Activated CD4-positive, CD25-positive, alpha-beta regulatory T cell treated with anti-CD3 and anti-CD28 coated beads, Interleukin-2, amount 50 U/mL, for 24 hours (primary cell): ENCODE results near the gene MCC.

Source experiments
- ATAC-seq, 2 donors: fragments of 150-1000 bp; cut with Tn5 transposase; one replicate each; pipeline ENCODE4 v1.10.0; 2021; ENCODE audit warnings: mild to moderate bottlenecking in 1 of 2, moderate library complexity in 1 of 2

MCC gene

GRCh38 chr5:113269023-113269997 lies 218.9 kb downstream of the MCC start:
- ATAC-seq: no peak

GRCh38 chr5:113268232-113268631 lies 220.0 kb downstream of the MCC start:
- ATAC-seq: no peak

GRCh38 chr5:113267361-113267900 lies 220.8 kb downstream of the MCC start:
- no peak for ATAC-seq

GRCh38 chr5:113266913-113267227 lies 221.4 kb downstream of the MCC start:
- no peak for ATAC-seq

- no peak for ATAC-seq
Observed at GRCh38 chr5:113266227-113266912, 221.9 kb downstream of the MCC start.

GRCh38 chr5:113265190-113265589 lies 223.1 kb downstream of the MCC start:
- ATAC-seq: no peak

- ATAC-seq: no peak
Observed at GRCh38 chr5:113264046-113264445, 224.2 kb downstream of the MCC start.

GRCh38 chr5:113263545-113263944 lies 224.7 kb downstream of the MCC start:
- no peak for ATAC-seq

- ATAC-seq: no peak
Observed at GRCh38 chr5:113262674-113263073, 225.6 kb downstream of the MCC start.

GRCh38 chr5:113259034-113259433 lies 229.2 kb downstream of the MCC start:
- ATAC-seq: no peak

GRCh38 chr5:113257545-113257944 lies 230.7 kb downstream of the MCC start:
- ATAC-seq: no peak

- no peak for ATAC-seq
Observed at GRCh38 chr5:113256671-113257452, 231.4 kb downstream of the MCC start.

GRCh38 chr5:113255579-113256386 lies 232.5 kb downstream of the MCC start:
- ATAC-seq: no peak

- no peak for ATAC-seq
Observed at GRCh38 chr5:113255105-113255504, 233.1 kb downstream of the MCC start.

- ATAC-seq: no peak
Observed at GRCh38 chr5:113253037-113253436, 235.2 kb downstream of the MCC start.

GRCh38 chr5:113252066-113252465 lies 236.2 kb downstream of the MCC start:
- ATAC-seq: no peak

GRCh38 chr5:113250341-113250953 lies 237.8 kb downstream of the MCC start:
- ATAC-seq: no peak

- ATAC-seq: no peak
Observed at GRCh38 chr5:113249206-113249605, 239.0 kb downstream of the MCC start.

- no peak for ATAC-seq
Observed at GRCh38 chr5:113246361-113246870, 241.8 kb downstream of the MCC start.

GRCh38 chr5:113245427-113246225 lies 242.6 kb downstream of the MCC start:
- no peak for ATAC-seq

GRCh38 chr5:113244966-113245365 lies 243.3 kb downstream of the MCC start:
- no peak for ATAC-seq
